ENCODE data around the gene USP22. TPM values are rescaled to one million over a fixed set of nuclear protein-coding genes. Genes with fewer than 3 reads are reported as not detected.

Gene USP22
- 100 to 1,000 TPM; 379 to 396 TPM for total RNA-seq
- polyA plus RNA-seq (2013, experiment 1 of 2): 222 TPM
- polyA plus RNA-seq (2013, experiment 2 of 2): 219 TPM
- long read RNA-seq, experiment 1, full-length matches to known transcripts: 18 of 121 reads
- long read RNA-seq, experiment 1, partial matches to known transcripts: 11 of 121 reads
- long read RNA-seq, experiment 1, other reads (novel, unspliced or antisense): 92 of 121 reads
- long read RNA-seq, experiment 2, full-length matches to known transcripts: 291 of 464 reads
- long read RNA-seq, experiment 2, partial matches to known transcripts: 41 of 464 reads
- long read RNA-seq, experiment 2, other reads (novel, unspliced or antisense): 132 of 464 reads
- long read RNA-seq, experiment 3, full-length matches to known transcripts: 47 of 155 reads
- long read RNA-seq, experiment 3, partial matches to known transcripts: 21 of 155 reads
- long read RNA-seq, experiment 3, other reads (novel, unspliced or antisense): 87 of 155 reads
- long read RNA-seq, experiment 4, partial matches to known transcripts: 0 of 2 reads
- long read RNA-seq, experiment 4, other reads (novel, unspliced or antisense): 2 of 2 reads

- Histone ChIP-seq H3K27ac (ENCODE audit: low read depth, low read length) (peak within 1 kb of the TSS; percentile 100), H3K4me1 (ENCODE audit: control insufficient read depth, insufficient read depth, low read length) (peaks cover 11% of the 10 kb centered on the region), H3K9ac (ENCODE audit: extremely low read depth, low read length, poor library complexity, severe bottlenecking) (peak within 1 kb of the TSS; percentile 100), H3K27me3 (ENCODE audit: control insufficient read depth, insufficient read depth, low read length, poor library complexity, severe bottlenecking) (no peaks in the 10 kb centered on the region), H3K4me3 (ENCODE audit: low read length) (peak within 1 kb of the TSS; percentile 84), H3K9me3 (ENCODE audit: control insufficient read depth, low read length) (no peaks in the 10 kb centered on the region), H3K36me3 (ENCODE audit: control insufficient read depth, insufficient read depth, low read length) (peaks cover 18% of the 10 kb centered on the region)
- Mint-ChIP-seq H3K4me1 (peaks cover 17% of the 10 kb centered on the region), H3K27ac (peak within 1 kb of the TSS; percentile 98), H3K27me3 (ENCODE audit: insufficient read depth) (no peaks in the 10 kb centered on the region), H3K4me3 (peak within 1 kb of the TSS; percentile 95), H3K36me3 (ENCODE audit: low read depth) (peaks cover 11% of the 10 kb centered on the region), H3K9me3 (no peaks in the 10 kb centered on the region)
- DNase-seq: peak; percentile 100
- TF ChIP-seq CTCF (conservative IDR thresholded peaks at IDR 0.05): no peak
- 0% methylated on average over 38 to 85 of the region's 91 CpGs for WGBS, 2 experiments (ENCODE audit: insufficient coverage in 1 of 2, insufficient read length in 1 of 2)
Observed at GRCh38 chr17:21042458-21043295, at the start of gene USP22. TSS of gene USP22 (minus strand) at chr17:21043011. CDS start at chr17:21042835, 176 bp downstream.

- Histone ChIP-seq H3K27ac (ENCODE audit: low read depth, low read length) (no peak overlapping the region), H3K4me1 (ENCODE audit: control insufficient read depth, insufficient read depth, low read length) (no peaks in the 10 kb centered on the region), H3K27me3 (ENCODE audit: control insufficient read depth, insufficient read depth, low read length, poor library complexity, severe bottlenecking) (no peaks in the 10 kb centered on the region), H3K9ac (ENCODE audit: extremely low read depth, low read length, poor library complexity, severe bottlenecking) (no peak overlapping the region), H3K9me3 (ENCODE audit: control insufficient read depth, low read length) (no peaks in the 10 kb centered on the region), H3K4me3 (ENCODE audit: low read length) (no peak overlapping the region), H3K36me3 (ENCODE audit: control insufficient read depth, insufficient read depth, low read length) (no peaks in the 10 kb centered on the region)
- no peak for DNase-seq
- peak overlapping the region; percentile 56 for H3K27ac Mint-ChIP-seq
- H3K27me3 Mint-ChIP-seq (ENCODE audit: insufficient read depth): no peaks in the 10 kb centered on the region
- no peak overlapping the region for H3K4me3 Mint-ChIP-seq
- 83 to 100% methylated on average over 1 to 4 of the region's 4 CpGs for WGBS, 2 experiments (ENCODE audit: insufficient coverage in 1 of 2, insufficient read length in 1 of 2)
- H3K4me1 Mint-ChIP-seq: peaks cover 2% of the 10 kb centered on the region
- H3K9me3 Mint-ChIP-seq: peaks cover 4% of the 10 kb centered on the region
- no peaks in the 10 kb centered on the region for H3K36me3 Mint-ChIP-seq (ENCODE audit: low read depth)
- peak; percentile 38 for TF ChIP-seq CTCF (conservative IDR thresholded peaks at IDR 0.05)
Observed at GRCh38 chr17:21090902-21091618, 48.2 kb upstream of the USP22 start.
